Stimulated activated CD8-positive, alpha-beta memory T cell treated with anti-CD3 and anti-CD28 coated beads, Interleukin-4, amount 100 ng/mL, for 24 hours (primary cell): ENCODE measurements around the gene G0S2.

Experiments
- DNase-seq: peaks from one replicate; pipeline ENCODE4 v3.0.0-alpha.2; 2020; ENCODE audit warnings: low read depth

Gene G0S2

GRCh38 chr1:209720326-209720725 lies 45.1 kb downstream of the G0S2 start:
- no peak for DNase-seq

- DNase-seq: no peak
Observed at GRCh38 chr1:209720826-209721225, 45.6 kb downstream of the G0S2 start.

- DNase-seq: no peak
Observed at GRCh38 chr1:209721323-209721722, 46.1 kb downstream of the G0S2 start.

- no peak for DNase-seq
Observed at GRCh38 chr1:209723265-209723664, 48.1 kb downstream of the G0S2 start.

- DNase-seq: no peak
Observed at GRCh38 chr1:209723756-209724693, 48.8 kb downstream of the G0S2 start.
